ENCODE results near the gene PTCRA.

GRCh38 chr6:42916288-42916687 lies 435 bp downstream of the PTCRA start:
- no peak for TF ChIP-seq POLR2AphosphoS5 (IDR thresholded peaks at IDR 0.05; ENCODE audit: low read depth, low read length)
- TF ChIP-seq CTCF (IDR thresholded peaks at IDR 0.05): no peak
